ENCODE data around the gene RBM3.

RBM3 gene

GRCh38 chrX:48578661-48579128 is 4.4 kb downstream of the RBM3 start:
- DNase-seq (ENCODE audit: low read depth) = no peak

DNA sequence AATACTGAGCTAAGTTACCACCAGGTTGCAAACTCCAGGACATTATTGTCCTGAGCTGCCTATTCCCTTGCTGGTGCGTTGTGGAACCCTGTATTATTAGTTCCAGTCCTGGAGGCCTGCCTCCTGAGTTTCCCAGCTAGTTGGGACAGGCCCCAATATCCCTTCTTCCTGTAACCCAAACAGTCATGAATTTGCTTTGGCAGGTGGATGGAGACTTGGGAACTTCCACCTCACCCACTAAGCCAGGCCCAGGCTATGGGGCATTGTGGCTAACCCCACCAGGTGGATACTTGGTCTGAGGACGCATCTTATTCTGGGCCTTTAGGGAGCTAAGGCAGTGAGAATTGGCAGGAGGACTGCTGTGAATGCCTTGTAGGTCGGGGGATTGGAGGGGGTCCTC is 5.0 kb downstream of the RBM3 start:
- no peak for DNase-seq (ENCODE audit: low read depth)

DNA sequence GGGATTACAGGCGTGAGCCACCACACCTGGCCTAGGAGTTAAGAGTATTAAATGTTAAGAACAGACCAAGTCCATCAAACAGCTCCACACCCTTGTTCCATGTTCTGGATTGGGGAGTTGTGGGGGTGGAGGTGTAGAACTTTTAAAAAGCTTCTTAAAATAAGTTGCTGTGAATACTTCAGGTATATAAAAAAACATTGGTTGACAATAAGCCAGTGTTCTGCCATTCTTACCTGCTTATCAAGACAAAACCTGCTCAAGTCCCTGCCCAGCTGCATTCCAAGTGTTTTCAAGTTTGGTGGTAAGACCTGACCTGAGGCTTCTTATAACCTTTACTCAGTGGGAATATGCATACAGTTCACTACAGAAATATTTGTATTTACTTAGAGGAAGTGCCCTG is 6.4 kb downstream of the RBM3 start:
- no peak for DNase-seq (ENCODE audit: low read depth)

- DNase-seq (ENCODE audit: low read depth) = no peak
These were observed 10.4 kb downstream of the RBM3 start for GRCh38 chrX:48584698-48585097.

- DNase-seq (ENCODE audit: low read depth) = no peak
These were observed 15.3 kb downstream of the RBM3 start for GRCh38 chrX:48589482-48590162.

GRCh38 chrX:48590203-48591103 is 16.2 kb downstream of the RBM3 start:
- DNase-seq (ENCODE audit: low read depth) = no peak

DNA sequence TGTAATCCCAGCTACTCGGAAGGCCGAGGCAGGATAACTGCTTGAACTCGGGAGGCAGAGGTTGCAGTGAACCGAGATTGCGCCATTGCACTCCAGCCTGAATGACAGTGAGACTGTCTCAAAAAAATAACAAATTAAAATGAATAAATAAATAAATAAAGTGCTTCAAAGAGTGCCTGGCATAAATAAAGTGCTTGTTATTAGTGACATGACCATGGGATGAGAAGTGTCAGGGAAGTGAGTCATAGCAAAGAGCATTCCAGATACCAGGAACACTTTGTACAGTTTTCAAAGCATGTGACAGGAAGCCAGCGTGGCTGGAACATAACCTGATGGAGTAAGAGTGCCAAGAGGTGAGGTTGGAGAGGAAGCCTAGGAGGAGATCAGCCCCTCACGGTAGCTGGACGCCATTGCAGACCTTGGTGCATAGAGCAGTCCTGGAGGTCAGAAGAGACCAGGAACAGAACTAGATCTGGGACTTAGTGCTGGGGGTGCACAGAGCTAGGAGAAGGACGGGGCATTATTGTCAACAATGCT is 17.0 kb downstream of the RBM3 start:
- DNase-seq (ENCODE audit: low read depth) = peak; percentile 73

DNA sequence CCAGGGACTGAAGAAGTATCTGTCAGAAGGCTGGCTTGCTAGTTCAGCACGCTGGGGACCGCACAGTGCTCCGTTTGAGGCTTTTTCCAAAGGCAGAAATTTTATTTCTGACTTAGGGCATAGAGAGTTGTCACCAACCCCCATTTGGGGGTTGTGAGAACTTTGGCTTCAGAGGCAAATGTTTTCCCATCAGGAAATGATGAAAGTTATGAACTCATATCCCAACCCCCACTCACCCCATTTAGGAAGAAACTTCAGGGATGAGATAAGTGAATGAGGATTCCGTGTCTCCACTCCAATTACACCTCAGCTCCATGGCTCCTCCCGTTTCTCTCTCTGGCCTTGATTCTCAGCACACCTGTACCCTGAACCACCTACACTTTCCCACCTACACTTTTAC is 18.7 kb downstream of the RBM3 start:
- no peak for DNase-seq (ENCODE audit: low read depth)

DNA sequence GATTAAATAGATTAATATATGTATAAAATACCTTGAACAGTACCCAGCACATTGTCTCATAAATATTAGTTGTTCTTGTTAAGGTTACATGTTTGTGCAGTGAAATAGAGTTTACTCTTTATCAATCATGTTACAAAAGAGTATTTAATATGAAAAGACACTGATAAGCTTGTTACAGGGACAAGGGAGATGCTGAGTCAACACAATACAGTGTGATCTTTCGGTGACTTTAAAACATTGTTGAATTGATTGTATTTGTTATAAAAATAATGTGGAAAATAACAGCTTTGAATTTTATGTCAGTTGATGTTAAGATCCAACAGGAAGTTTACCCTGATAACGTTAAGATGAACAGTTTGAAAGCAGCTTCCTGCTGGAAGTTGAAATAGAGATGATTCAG is 21.6 kb downstream of the RBM3 start:
- no peak for DNase-seq (ENCODE audit: low read depth)

DNA sequence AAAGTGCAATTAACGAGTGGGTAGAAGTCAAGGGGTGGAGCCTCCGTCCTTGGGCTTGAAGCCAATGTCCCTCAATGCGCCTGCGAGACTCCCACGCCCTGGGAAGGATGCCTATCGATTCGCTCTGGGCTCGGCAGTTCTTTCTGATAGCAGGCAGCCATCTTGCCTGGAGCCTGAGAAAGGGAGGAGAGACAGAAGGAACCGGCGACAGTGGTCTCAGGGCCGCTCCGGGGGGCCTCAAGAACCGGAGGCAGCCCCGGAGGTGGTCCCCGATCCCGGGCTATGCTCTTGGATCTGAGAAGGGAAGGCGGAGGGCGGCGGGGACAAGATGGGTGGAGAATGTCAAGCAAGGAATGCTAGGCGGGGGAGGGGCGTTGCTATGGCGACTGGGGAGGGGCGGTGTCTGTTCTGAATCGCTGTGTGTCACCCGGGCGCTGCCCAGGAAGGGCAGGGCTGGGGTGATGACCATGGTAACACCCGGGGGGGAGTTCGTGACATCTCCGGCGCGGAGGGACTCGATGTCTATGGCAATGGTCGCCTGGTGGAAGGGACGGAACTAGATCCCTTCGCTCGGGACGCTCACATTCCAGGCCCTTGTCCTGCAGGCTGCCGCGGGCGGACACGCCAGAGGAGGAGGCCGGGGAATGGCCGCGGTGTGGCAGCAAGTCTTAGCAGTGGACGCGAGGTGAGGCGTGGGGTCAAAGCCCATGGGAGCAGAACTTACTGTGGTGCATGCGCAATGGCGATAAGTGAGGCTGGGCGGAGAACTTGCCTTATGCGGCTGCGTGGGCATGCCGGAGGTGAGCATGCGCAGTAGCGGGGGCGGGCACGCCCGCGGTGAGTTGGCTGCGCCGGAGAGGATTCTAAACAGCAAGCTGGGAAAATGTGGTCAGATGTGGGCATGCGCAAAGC is 23.3 kb downstream of the RBM3 start, which contains the start of gene WDR13:
TSS of gene WDR13 (plus strand) at position 140 of the 912 bp plus-strand sequence. CDS start at position 645, 505 bp downstream.
- DNase-seq (ENCODE audit: low read depth) = peak; percentile 91

DNA sequence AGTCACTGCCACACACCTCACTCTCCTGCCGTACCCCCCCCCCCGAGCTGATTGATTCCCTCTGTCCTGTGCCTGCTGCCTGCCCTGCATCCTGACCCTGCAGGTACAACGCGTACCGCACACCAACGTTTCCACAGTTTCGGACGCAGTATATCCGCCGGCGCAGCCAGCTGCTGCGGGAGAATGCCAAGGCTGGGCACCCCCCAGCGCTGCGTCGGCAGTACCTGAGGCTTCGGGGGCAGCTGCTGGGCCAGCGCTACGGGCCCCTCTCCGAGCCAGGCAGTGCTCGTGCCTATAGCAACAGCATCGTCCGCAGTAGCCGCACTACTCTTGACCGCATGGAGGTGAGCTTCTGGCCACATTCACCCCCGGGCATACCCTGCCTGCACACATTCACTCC is 24.3 kb downstream of the RBM3 start:
- no peak for DNase-seq (ENCODE audit: low read depth)

DNA sequence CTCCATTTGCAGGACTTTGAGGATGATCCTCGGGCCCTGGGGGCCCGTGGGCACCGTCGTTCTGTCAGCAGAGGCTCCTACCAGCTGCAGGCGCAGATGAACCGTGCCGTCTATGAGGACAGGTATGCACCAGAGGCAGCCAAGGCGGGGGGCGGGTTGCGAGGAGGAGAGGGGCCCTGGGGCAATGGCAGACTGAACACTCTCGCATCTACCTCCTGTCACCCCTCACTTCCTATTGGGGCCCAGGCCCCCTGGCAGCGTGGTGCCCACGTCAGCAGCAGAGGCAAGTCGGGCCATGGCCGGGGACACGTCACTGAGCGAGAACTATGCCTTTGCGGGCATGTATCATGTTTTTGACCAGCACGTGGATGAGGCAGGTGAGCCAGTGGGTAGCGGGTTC is 25.1 kb downstream of the RBM3 start:
- DNase-seq (ENCODE audit: low read depth) = no peak

GRCh38 chrX:48600226-48600625 is 25.9 kb downstream of the RBM3 start:
- no peak for DNase-seq (ENCODE audit: low read depth)

DNA sequence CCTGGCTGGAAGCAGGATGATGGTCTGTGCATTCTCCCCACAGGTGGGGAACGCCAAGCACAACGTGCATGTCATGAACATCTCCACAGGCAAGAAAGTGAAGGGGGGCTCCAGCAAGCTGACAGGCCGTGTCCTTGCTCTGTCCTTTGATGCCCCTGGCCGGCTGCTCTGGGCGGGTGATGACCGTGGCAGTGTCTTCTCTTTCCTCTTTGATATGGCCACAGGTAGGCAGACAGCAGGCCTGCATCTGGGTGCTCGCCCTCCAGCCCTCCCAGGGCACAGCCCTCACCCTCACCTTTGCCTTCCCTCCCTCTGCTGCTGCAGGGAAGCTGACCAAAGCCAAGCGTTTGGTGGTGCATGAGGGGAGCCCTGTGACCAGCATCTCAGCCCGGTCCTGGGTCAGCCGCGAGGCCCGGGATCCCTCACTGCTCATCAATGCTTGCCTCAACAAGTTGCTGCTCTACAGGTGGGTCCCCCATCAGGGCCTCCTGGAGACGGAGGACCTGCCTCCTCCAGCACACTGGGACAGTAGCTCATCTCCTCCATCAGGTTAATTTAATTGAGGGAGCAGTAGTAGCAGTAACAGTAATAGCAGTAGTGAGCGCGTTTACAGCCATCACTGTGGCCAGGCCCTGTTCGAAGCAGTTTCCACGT is 27.6 kb downstream of the RBM3 start:
- no peak for DNase-seq (ENCODE audit: low read depth)

DNA sequence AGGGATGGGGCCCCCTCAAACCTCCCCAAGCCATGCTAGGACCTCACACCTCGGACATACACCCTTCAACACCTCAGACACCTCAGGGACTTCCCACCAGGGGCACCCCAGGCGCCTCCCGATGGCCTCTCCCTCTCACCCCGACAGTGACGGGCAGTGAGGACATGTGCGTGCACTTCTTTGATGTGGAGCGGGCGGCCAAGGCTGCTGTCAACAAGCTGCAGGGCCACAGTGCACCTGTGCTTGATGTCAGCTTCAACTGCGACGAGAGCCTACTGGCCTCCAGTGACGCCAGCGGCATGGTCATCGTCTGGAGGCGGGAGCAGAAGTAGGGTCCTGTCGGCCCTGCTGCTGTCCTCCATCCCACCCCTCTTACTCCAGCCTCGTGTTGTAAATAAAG is 30.4 kb downstream of the RBM3 start:
- DNase-seq (ENCODE audit: low read depth) = no peak

DNA sequence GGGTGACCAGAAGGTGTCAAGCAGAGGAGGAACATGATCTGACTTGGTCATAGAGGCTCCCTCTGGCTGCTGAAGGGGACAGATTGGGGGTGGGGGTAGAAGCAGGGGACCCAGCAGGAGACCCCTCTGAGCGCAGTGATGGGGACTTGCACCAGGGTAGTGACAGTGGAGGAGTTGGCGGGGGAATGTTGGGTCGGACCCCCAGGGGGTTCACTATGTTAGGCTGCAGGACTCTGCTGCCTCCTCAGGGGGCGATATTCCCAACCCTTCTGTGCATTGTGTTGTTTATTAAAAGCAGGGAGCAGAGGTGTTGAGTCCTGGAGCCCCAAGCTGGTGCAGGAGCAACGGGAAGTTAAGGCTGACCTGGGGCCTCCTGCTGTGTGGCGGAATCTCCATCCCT is 31.8 kb downstream of the RBM3 start:
- DNase-seq (ENCODE audit: low read depth) = no peak

DNA sequence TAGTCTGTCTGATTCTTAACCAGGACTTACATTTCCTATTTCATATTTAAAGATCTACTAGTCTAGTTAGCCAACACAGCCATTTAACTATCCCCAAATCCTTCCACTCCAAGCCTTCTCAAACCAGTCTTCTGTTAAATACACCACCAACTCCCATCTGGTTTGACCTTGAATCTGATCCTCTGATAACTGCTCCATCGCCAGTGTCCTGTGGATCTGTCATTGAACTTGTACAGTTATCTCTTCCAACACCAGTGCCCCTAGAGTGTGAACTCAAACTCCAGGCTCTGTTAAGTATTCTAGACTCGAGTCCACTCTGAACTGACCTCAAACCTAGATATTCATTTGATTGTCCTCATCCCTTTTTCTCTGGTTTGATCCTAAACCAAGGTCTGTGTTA is 37.4 kb downstream of the RBM3 start:
- no peak for DNase-seq (ENCODE audit: low read depth)

GRCh38 chrX:48613502-48614160 is 39.3 kb downstream of the RBM3 start:
- DNase-seq (ENCODE audit: low read depth) = peak; percentile 11

GRCh38 chrX:48616576-48616975 is 42.3 kb downstream of the RBM3 start:
- DNase-seq (ENCODE audit: low read depth) = no peak

DNA sequence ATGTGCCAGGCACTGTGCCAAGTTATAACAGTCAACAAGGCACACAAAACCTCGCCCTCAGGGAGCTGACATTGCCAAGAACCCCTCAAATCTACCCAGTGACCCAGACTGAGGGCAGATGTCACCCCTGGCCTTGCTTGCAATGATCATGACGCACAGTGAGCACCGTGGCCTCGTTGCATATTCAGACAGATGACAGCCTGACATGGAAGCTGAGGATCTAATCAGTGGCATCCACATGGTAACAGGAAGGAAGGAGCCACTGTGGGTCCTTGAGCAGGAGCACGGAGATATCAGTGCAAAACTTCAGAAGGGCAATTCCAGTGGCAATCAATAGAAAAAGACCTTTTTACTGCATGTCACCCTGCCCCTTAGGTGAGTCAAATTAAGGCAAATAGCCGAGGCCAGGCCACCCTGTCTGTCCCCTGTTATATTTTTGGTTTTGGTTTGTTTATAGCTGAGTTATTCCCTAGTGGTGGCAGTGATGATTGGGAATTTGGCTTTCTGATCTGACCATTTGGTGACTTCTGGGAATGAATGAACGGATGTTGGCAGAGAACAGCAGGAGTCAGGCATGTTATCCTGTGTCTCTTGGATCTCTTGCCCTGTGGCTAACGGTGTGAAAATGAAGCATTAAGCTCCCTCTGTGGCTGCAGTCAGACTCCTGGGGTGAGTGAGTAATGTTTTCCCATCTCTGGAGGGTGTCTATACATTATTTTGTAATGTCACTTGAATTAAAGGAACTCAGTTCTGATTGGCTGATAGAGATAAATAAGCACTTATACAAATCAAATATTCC is 43.5 kb downstream of the RBM3 start:
- peak; percentile 4 for DNase-seq (ENCODE audit: low read depth)

All from ELR (cell line).